GM23338 (cell line): ENCODE measurements around the gene TRIM28.

ENCODE experiments used
- CREB1 ChIP-seq: fragments of 250-450 bp; sonication (Bioruptor Pico); IDR thresholded peaks from 2 replicates; pipeline ENCODE4 v1.5.0; 2020; ENCODE audit warnings: low read depth, mild to moderate bottlenecking, moderate library complexity
- CTCF ChIP-seq, 2 experiments: fragments of 200-600 bp in 1 of 2; sonication (generic) in 1 of 2; conservative IDR thresholded peaks; 2 replicates each; pipeline versions ENCODE4 v1.5.1 to v1.6.1; 2016 to 2017; ENCODE audit warnings: antibody characterized with exemption in 2 of 2, low read depth in 2 of 2, mild to moderate bottlenecking in 2 of 2, moderate library complexity in 1 of 2
- ETS1 ChIP-seq: IDR thresholded peaks from 2 replicates; pipeline ENCODE4 v1.6.1; 2016; ENCODE audit warnings: antibody characterized with exemption
- EZH2 ChIP-seq: fragments of 200-600 bp; sonication (generic); IDR thresholded peaks from one replicate; pipeline ENCODE4 v1.8.0; 2017; ENCODE audit warnings: antibody characterized with exemption, mild to moderate bottlenecking, low read depth; ENCODE audit not compliant: unreplicated experiment
- EZH2phosphoT487 ChIP-seq: fragments of 200-600 bp; sonication (generic); IDR thresholded peaks from one replicate; pipeline ENCODE4 v1.8.1; 2018; ENCODE audit warnings: antibody characterized with exemption; ENCODE audit not compliant: unreplicated experiment
- JUNB ChIP-seq: IDR thresholded peaks from one replicate; pipeline ENCODE4 v1.6.1; 2016; ENCODE audit warnings: antibody characterized with exemption; ENCODE audit not compliant: unreplicated experiment
- NANOG ChIP-seq: IDR thresholded peaks from 2 replicates; pipeline ENCODE4 v1.6.1; 2016; ENCODE audit warnings: antibody characterized with exemption, borderline replicate concordance
- POLR2AphosphoS5 ChIP-seq: IDR thresholded peaks from 2 replicates; pipeline ENCODE4 v1.6.1; 2016; ENCODE audit warnings: antibody characterized with exemption, low read depth
- REST ChIP-seq: IDR thresholded peaks from one replicate; pipeline ENCODE4 v1.6.1; 2018; ENCODE audit warnings: antibody characterized with exemption; ENCODE audit not compliant: unreplicated experiment
- STAT1 ChIP-seq: IDR thresholded peaks from one replicate; pipeline ENCODE4 v1.6.1; 2016; ENCODE audit warnings: antibody characterized with exemption; ENCODE audit not compliant: unreplicated experiment
- ZNF114 ChIP-seq: fragments of 250-450 bp; sonication (Bioruptor Pico); IDR thresholded peaks from 2 replicates; pipeline ENCODE4 v1.5.0; 2020; ENCODE audit warnings: mild to moderate bottlenecking, moderate library complexity
- ZNF331 ChIP-seq: fragments of 250-450 bp; sonication (Bioruptor Pico); IDR thresholded peaks from 2 replicates; pipeline ENCODE4 v1.5.0; 2020; ENCODE audit warnings: low read depth, mild to moderate bottlenecking, moderate library complexity
- ZNF462 ChIP-seq: fragments of 250-450 bp; sonication (Bioruptor Pico); IDR thresholded peaks from 2 replicates; pipeline ENCODE4 v1.5.0; 2020; ENCODE audit warnings: mild to moderate bottlenecking, moderate library complexity

- TF ChIP-seq EZH2, result no peak
- TF ChIP-seq STAT1, result no peak
- no peak for TF ChIP-seq CTCF (conservative IDR thresholded peaks at IDR 0.05; ENCODE audit: low read depth in 2 of 2)
- TF ChIP-seq REST, result no peak
- TF ChIP-seq ETS1, result no peak
- TF ChIP-seq POLR2AphosphoS5, result no peak
- TF ChIP-seq EZH2phosphoT487, result no peak
- TF ChIP-seq NANOG, result no peak
- TF ChIP-seq JUNB, result no peak
- TF ChIP-seq CREB1, result no peak
- TF ChIP-seq ZNF114, result no peak
- no peak for TF ChIP-seq ZNF462
- no peak for TF ChIP-seq ZNF331
Observed at GRCh38 chr19:58569943-58570670, 26.2 kb downstream of the TRIM28 start.
